ENCODE results near the gene ELP6.
"Not testable (repeated sequence)": the region's sequence is repeated elsewhere in the genome, so short reads cannot be mapped to it uniquely, and the experiment has no call there.

ELP6 gene

DNA sequence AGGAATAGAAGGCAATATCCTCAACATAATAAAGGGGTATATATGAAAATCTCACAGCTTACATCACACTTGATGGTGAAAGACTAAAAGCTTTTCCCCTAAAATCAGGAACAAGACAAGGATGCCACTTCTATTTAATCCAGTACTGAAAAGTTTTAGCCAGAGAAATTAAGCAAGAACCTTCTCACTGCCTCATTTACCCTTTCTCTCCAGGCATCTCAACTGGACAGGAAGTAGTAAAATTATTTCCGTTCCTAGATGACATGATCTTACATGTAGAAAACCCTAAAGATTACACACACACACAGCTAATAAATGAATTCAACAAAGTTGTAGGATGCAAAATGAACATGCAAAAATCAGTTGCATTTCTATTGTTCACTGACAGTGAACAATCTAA is 48.9 kb downstream of the ELP6 start:
- TF ChIP-seq BACH2 (CRISPR knock-in tag; IDR thresholded peaks at IDR 0.05; ENCODE audit: borderline replicate concordance): no peak
- no peak for TF ChIP-seq ESRRG (CRISPR knock-in tag; IDR thresholded peaks at IDR 0.05)
- TF ChIP-seq, protein P1, sequence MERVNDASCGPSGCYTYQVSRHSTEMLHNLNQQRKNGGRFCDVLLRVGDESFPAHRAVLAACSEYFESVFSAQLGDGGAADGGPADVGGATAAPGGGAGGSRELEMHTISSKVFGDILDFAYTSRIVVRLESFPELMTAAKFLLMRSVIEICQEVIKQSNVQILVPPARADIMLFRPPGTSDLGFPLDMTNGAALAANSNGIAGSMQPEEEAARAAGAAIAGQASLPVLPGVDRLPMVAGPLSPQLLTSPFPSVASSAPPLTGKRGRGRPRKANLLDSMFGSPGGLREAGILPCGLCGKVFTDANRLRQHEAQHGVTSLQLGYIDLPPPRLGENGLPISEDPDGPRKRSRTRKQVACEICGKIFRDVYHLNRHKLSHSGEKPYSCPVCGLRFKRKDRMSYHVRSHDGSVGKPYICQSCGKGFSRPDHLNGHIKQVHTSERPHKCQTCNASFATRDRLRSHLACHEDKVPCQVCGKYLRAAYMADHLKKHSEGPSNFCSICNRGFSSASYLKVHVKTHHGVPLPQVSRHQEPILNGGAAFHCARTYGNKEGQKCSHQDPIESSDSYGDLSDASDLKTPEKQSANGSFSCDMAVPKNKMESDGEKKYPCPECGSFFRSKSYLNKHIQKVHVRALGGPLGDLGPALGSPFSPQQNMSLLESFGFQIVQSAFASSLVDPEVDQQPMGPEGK (CRISPR knock-in tag; IDR thresholded peaks at IDR 0.05; ENCODE audit: borderline replicate concordance): no peak
- TF ChIP-seq, protein P2, sequence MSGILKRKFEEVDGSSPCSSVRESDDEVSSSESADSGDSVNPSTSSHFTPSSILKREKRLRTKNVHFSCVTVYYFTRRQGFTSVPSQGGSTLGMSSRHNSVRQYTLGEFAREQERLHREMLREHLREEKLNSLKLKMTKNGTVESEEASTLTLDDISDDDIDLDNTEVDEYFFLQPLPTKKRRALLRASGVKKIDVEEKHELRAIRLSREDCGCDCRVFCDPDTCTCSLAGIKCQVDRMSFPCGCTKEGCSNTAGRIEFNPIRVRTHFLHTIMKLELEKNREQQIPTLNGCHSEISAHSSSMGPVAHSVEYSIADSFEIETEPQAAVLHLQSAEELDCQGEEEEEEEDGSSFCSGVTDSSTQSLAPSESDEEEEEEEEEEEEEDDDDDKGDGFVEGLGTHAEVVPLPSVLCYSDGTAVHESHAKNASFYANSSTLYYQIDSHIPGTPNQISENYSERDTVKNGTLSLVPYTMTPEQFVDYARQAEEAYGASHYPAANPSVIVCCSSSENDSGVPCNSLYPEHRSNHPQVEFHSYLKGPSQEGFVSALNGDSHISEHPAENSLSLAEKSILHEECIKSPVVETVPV (CRISPR knock-in tag; IDR thresholded peaks at IDR 0.05): no peak
- TF ChIP-seq ZNF8 (CRISPR knock-in tag; IDR thresholded peaks at IDR 0.05): no peak
- no peak for TF ChIP-seq GLIS3 (CRISPR knock-in tag; IDR thresholded peaks at IDR 0.05)
- TF ChIP-seq ZNF565 (CRISPR knock-in tag; conservative IDR thresholded peaks at IDR 0.05; ENCODE audit: low read depth): no peak
- no peak for TF ChIP-seq ZFP30 (CRISPR knock-in tag; IDR thresholded peaks at IDR 0.05)
- TF ChIP-seq PPARA (CRISPR knock-in tag; IDR thresholded peaks at IDR 0.05; ENCODE audit: borderline replicate concordance): no peak
- no peak for TF ChIP-seq ARNTL (CRISPR knock-in tag; IDR thresholded peaks at IDR 0.05; ENCODE audit: borderline replicate concordance, low read depth)
- no peak for TF ChIP-seq CSDC2 (CRISPR knock-in tag; IDR thresholded peaks at IDR 0.05)
- TF ChIP-seq TOX (CRISPR knock-in tag; IDR thresholded peaks at IDR 0.05; ENCODE audit: borderline replicate concordance): no peak
- TF ChIP-seq, protein P3, sequence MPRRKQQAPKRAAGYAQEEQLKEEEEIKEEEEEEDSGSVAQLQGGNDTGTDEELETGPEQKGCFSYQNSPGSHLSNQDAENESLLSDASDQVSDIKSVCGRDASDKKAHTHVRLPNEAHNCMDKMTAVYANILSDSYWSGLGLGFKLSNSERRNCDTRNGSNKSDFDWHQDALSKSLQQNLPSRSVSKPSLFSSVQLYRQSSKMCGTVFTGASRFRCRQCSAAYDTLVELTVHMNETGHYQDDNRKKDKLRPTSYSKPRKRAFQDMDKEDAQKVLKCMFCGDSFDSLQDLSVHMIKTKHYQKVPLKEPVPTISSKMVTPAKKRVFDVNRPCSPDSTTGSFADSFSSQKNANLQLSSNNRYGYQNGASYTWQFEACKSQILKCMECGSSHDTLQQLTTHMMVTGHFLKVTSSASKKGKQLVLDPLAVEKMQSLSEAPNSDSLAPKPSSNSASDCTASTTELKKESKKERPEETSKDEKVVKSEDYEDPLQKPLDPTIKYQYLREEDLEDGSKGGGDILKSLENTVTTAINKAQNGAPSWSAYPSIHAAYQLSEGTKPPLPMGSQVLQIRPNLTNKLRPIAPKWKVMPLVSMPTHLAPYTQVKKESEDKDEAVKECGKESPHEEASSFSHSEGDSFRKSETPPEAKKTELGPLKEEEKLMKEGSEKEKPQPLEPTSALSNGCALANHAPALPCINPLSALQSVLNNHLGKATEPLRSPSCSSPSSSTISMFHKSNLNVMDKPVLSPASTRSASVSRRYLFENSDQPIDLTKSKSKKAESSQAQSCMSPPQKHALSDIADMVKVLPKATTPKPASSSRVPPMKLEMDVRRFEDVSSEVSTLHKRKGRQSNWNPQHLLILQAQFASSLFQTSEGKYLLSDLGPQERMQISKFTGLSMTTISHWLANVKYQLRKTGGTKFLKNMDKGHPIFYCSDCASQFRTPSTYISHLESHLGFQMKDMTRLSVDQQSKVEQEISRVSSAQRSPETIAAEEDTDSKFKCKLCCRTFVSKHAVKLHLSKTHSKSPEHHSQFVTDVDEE (CRISPR knock-in tag; IDR thresholded peaks at IDR 0.05): no peak
- ATAC-seq: no peak

DNA sequence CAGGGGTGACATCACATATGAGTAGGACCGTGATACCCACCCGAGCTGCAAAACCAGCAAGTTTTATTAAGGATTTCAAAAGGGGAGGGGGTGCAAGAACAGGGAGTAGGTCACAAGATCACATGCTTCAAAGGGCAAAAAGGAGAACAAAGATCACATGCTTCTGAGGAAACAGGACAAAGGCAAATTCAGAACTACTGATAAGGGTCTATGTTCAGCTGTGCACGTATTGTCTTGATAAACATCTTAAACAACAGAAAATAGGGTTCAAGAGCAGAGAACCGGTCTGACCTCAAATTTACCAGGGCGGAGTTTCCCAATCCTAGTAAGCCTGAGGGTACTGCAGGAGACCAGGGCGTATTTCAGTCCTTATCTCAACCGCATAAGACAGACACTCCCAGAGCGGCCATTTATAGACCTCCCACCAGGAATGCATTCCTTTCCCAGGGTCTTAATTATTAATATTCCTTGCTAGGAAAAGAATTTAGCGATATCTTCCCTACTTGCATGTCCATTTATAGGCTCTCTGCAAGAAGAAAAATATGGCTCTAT is 53.9 kb downstream of the ELP6 start:
- ATAC-seq: not testable (repeated sequence)

DNA sequence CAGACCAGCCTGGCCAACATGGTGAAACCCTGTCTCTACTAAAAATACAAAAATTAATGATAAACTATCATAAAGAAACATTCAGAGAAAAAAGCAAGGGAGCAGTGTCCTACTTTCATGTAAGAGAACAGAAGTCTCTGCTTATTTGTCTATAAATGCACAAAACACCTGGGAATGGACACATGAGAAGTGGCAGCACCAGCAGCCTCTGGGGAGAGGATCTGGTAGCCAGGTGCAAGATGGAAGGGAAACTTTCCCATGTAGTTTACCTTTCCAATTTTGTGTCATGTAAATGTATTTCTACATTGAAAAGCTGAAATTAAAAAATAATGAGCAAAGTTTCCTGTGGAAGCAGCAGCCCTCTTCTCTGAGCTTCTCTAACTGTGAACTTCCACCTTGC is 56.5 kb downstream of the ELP6 start:
- no peak for TF ChIP-seq SNAI2 (CRISPR knock-in tag; IDR thresholded peaks at IDR 0.05)
- no peak for TF ChIP-seq ZC3H10 (CRISPR knock-in tag; IDR thresholded peaks at IDR 0.05)
- no peak for TF ChIP-seq RARB (CRISPR knock-in tag; IDR thresholded peaks at IDR 0.05)
- TF ChIP-seq CSDC2 (CRISPR knock-in tag; IDR thresholded peaks at IDR 0.05): no peak
- no peak for TF ChIP-seq BACH2 (CRISPR knock-in tag; IDR thresholded peaks at IDR 0.05; ENCODE audit: borderline replicate concordance)
- TF ChIP-seq GLIS3 (CRISPR knock-in tag; IDR thresholded peaks at IDR 0.05): no peak
- no peak for TF ChIP-seq ZFP30 (CRISPR knock-in tag; IDR thresholded peaks at IDR 0.05)
- no peak for TF ChIP-seq OSR1 (CRISPR knock-in tag; IDR thresholded peaks at IDR 0.05)
- TF ChIP-seq ARNTL (CRISPR knock-in tag; IDR thresholded peaks at IDR 0.05; ENCODE audit: borderline replicate concordance, low read depth): no peak
- no peak for TF ChIP-seq ZFP3 (CRISPR knock-in tag; IDR thresholded peaks at IDR 0.05)
- TF ChIP-seq ZNF70 (CRISPR knock-in tag; IDR thresholded peaks at IDR 0.05): no peak
- TF ChIP-seq TCF4 (CRISPR knock-in tag; IDR thresholded peaks at IDR 0.05; ENCODE audit: borderline replicate concordance): no peak
- no peak for TF ChIP-seq PPARA (CRISPR knock-in tag; IDR thresholded peaks at IDR 0.05; ENCODE audit: borderline replicate concordance)
- no peak for TF ChIP-seq ESRRG (CRISPR knock-in tag; IDR thresholded peaks at IDR 0.05)
- TF ChIP-seq, protein P4, sequence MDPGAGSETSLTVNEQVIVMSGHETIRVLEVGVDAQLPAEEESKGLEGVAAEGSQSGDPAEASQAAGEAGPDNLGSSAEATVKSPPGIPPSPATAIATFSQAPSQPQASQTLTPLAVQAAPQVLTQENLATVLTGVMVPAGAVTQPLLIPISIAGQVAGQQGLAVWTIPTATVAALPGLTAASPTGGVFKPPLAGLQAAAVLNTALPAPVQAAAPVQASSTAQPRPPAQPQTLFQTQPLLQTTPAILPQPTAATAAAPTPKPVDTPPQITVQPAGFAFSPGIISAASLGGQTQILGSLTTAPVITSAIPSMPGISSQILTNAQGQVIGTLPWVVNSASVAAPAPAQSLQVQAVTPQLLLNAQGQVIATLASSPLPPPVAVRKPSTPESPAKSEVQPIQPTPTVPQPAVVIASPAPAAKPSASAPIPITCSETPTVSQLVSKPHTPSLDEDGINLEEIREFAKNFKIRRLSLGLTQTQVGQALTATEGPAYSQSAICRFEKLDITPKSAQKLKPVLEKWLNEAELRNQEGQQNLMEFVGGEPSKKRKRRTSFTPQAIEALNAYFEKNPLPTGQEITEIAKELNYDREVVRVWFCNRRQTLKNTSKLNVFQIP (CRISPR knock-in tag; IDR thresholded peaks at IDR 0.05; ENCODE audit: borderline replicate concordance, low read depth): no peak
- TF ChIP-seq, protein P2 (CRISPR knock-in tag; IDR thresholded peaks at IDR 0.05): no peak
- no peak for TF ChIP-seq ZNF565 (CRISPR knock-in tag; conservative IDR thresholded peaks at IDR 0.05; ENCODE audit: low read depth)
- TF ChIP-seq, protein P5, sequence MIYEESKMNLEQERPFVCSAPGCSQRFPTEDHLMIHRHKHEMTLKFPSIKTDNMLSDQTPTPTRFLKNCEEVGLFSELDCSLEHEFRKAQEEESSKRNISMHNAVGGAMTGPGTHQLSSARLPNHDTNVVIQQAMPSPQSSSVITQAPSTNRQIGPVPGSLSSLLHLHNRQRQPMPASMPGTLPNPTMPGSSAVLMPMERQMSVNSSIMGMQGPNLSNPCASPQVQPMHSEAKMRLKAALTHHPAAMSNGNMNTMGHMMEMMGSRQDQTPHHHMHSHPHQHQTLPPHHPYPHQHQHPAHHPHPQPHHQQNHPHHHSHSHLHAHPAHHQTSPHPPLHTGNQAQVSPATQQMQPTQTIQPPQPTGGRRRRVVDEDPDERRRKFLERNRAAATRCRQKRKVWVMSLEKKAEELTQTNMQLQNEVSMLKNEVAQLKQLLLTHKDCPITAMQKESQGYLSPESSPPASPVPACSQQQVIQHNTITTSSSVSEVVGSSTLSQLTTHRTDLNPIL (CRISPR knock-in tag; IDR thresholded peaks at IDR 0.05; ENCODE audit: low read depth): no peak
- no peak for TF ChIP-seq TOX (CRISPR knock-in tag; IDR thresholded peaks at IDR 0.05; ENCODE audit: borderline replicate concordance)
- TF ChIP-seq, protein P3 (CRISPR knock-in tag; IDR thresholded peaks at IDR 0.05): no peak
- no peak for ATAC-seq
